Measurements from ENCODE around the gene E2F3.

E2F3 gene

DNA sequence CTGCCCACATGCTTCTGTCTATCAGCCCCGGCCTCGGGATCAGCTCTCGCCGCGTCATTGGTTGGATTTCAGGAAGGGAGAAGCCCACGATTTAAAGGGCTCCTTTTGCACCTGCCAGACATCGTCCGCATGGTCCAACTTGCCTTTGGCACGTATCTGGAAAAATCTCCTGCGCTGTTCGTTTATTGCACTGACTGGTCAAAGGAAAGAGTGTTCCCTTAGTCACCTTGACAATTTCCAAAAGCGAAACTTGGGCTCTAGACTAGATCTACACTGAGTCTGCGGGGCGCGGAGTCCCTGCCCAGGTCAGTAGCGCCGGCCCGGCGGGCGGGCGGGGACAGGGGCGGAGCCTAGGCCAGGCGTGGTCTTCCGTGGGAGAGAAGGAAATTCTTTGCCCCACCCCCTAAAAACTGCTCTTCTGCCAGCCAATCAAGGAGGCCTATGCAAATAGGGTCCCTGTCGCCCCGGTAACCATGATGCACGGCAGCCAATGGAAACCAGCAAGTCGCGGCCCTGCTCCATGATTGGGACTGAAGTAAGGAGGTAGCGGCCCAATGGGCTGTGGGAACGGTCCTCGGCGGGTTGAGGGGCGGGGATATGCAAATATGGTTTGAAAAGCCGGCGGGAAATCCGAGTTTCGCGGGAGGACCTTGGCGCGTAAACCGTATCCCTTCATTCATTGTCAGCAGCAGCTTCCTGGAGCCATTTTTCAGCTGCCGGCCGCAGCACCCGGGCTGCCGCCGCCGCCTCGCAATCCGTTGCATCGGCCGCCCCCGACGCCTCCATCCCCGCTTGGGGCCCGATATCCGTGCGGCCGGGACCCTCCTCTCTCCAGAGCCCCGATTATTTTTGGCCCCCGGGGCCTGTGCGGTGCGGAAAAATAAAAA, at the start of gene E2F3:
E2F3 (plus strand) TSS at position 675 of the 887 bp plus-strand sequence. CDS start 354 bp downstream, outside the sequence.
- peak; percentile 99 for DNase-seq

DNA sequence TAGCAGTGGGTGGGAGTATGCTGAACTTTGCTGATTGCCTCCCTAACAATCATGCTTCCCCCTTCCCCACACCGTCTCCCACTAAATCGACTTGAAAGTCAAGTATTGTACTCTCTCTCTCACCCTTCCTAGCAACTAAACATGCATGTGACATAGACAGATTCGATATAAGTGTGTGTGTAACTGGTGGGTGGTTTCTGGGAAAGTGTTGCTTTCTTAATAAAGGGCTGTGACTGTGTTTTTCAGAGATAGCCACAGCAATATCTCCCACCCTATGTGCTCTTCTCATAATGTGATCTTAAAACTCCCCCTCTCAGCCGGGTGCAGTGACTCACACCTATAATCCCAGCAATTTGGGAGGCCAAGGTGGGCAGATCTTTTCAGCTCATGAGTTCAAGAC, 49.3 kb upstream of the E2F3 start:
- DNase-seq, result no peak

DNA sequence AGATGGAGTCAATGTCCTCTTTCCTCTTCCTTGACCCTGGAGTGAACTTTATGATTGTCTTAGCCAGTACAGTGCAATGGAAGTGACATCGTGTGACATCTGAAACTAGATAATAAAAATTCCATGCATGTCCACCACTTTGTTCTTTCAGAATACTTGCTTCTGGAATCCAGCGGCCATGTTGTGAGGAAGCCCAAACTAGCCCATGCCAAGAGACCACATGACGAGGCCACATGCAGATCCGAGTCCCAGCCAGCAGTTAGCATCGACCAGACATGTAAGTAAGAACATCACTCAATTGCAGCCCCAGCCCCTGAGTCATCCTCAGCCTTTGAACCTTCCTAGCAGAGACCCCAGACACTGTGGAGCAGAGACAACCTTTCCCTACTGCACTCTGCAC, 48.5 kb upstream of the E2F3 start:
- DNase-seq, result no peak

GRCh38 chr6:20354366-20354765, 47.3 kb upstream of the E2F3 start:
- DNase-seq, result no peak

GRCh38 chr6:20360471-20361119, 41.1 kb upstream of the E2F3 start:
- DNase-seq, result no peak

DNA sequence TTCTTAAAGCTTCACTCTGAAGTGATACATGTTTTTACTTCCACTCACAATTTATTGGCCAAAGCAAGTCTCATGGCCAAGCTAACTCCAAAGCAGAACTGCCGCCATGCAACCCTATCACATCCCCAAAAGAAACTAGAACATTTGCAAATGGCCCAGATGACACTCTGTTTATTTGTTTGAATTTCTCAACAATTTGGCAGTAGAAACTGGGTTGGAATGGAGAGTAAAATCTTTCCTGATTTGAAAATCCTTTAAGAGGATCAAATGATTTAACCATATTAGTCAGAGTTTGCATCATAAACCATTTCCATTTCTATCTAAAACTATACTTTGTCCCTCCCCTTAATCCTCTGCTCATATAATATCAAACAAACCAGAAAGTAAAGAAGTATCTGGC, 39.1 kb upstream of the E2F3 start:
- no peak for DNase-seq

GRCh38 chr6:20364327-20364726, 37.4 kb upstream of the E2F3 start:
- DNase-seq, result no peak

DNA sequence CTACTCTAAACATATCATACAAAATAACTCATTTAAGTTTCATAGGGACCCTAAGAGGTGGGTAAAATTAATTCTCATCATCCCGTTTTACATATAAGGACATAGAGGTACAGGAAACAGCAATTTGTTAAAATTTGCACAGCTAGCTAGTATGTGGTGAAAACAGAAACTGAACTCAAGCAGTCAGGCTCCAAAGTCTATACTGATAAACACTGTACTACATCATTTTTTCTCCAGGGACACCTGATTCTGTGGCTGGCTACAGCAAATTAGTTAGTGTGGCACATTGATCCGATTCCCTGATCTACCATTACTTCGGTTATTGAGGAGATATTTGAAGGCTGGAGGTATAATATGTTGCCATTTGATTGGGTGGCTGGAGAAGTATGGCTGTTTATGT, 36.2 kb upstream of the E2F3 start:
- no peak for DNase-seq

DNA sequence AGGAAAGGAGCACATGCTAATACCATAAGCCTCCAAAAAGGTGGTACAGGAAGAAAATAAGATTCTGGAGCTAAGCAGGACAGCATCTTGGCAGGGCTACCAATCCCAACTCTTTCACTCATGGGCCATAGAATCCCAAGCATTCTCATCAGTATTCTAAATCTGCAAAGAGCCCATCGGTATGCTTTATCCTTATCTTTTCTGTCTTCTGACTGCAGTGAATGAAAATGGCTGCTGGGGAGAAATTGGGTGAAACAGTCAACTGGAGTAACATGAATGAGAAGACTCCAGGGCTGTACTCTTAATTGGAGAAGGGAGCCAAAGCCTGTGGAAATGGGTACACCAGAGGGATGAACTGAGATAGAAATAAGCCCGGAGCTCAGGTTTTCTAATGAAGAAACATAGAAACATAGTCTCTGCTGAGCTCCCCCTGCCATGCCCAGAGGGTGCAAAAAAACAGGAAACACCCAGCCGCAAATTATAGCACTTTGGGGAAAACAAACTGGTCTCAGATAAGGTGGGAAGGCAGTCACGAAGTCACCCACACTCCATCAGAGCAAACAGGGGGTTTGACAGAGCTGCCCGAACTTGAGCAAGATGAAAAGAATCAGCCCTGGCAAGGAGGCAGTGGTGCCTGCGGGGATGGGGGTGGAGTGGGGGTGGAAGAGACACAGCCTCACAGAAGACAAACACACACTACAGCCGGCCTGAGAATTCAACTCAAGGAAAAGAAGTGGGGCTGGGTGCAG, 35.4 kb upstream of the E2F3 start:
- no peak for DNase-seq

GRCh38 chr6:20367743-20368485, 33.8 kb upstream of the E2F3 start:
- DNase-seq, result no peak

GRCh38 chr6:20370393-20370792, 31.3 kb upstream of the E2F3 start:
- no peak for DNase-seq

GRCh38 chr6:20370801-20371200, 30.9 kb upstream of the E2F3 start:
- no peak for DNase-seq

GRCh38 chr6:20375436-20375835, 26.2 kb upstream of the E2F3 start:
- no peak for DNase-seq

DNA sequence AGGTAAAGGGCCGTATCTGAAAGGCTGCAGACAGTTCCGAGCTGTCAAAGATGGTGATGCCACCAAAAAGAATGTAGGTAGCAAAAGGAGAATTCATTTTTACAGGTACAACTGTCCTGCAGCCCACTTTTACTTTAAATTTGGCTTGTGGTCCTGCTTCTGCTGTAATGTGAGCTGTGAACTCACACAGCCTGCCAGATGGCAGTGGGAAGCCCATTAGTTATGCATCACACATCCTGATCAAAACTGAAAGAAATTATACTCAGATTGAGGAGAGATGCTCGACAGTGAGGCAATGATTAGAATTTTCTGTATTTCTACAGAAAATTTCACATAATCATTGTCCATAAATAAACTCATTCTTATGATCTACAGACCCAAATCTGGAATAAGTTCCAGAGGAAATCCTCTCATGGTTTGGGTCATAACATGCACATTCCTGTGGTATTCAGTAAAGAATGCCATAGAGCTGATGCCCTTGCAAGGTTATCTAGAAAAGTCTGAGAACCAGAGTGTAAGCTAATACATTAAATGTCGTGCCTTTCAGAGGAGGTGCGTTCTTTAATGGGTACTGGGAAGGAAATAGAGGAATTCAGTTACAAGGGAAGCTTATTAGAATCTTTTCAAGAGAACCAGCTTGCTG, 23.9 kb upstream of the E2F3 start:
- DNase-seq, result no peak

- DNase-seq, result no peak
These were observed 22.4 kb upstream of the E2F3 start for GRCh38 chr6:20379231-20379630.

DNA sequence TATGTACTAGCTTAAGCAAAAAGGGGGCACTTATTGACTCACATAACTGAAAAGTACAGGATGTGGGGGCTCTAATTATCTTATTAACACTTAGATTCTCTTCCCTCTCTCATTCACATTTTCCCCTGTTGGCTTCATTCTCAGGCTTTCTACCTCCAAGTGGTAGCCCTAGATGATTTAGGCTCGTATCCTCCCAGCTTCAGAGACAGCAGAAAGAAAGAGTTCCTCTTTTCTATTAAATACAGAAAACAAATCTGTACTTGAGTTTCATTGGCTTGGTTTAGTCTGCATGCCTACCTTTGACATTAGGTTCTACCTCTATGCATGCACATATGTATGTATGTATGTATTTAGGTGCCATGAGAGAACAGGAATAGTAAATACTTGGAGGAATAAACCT, 15.5 kb upstream of the E2F3 start:
- no peak for DNase-seq

GRCh38 chr6:20389066-20389465, 12.6 kb upstream of the E2F3 start:
- DNase-seq, result no peak

- DNase-seq, result no peak
These were observed 8.4 kb upstream of the E2F3 start for GRCh38 chr6:20393297-20393696.

GRCh38 chr6:20399518-20399917, 2.2 kb upstream of the E2F3 start:
- no peak for DNase-seq

DNA sequence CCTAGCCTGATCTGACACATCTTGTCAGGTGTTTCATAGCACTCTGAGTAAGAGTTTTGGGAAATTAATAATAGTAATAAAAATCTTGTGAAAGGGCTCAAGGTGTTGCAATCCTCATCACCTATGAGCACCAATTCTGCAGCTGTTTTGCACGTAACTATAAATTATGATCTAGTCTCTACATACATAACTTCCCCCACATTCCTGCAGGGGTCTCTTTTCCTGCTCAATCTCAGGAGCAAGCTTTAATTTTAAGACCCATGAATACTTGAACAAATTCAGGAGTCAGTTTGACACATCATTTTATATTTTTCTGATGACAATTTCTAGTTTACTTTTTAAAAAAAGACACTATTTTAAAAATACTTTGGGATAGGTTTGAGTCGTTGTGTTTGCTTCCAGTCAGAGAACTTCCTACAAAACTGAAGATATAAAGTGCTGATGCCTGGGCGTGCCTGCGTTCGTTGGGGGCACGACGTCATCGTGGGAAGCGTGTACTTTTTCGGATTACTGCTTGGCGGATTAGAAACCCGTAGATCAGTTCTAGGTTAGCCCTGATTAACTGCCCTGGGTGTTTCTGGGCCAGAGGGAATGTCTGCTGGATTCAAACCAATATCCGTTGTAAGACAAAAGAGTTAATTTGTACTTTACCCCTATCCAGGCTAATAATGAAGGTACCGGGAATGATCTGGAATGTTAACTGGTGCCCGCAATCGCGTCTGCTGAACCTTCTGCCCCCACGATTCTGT, 1.0 kb upstream of the E2F3 start:
- no peak for DNase-seq

- DNase-seq, result no peak
These were observed 338 bp downstream of the E2F3 start for GRCh38 chr6:20402092-20402341.
